Stimulated activated naive B cell treated with anti-CD40 and anti-IgM and Interleukin-4, amounts not matched to agents 10 μg/mL and 1 μg/mL and 100 μg/mL, for 72 hours (primary cell): ENCODE measurements around the gene GTF2H4.

Experiments used
- ATAC-seq, 2 donors: fragments of 150-1000 bp; cut with Tn5 transposase; replicated peaks; 2 replicates each; pipeline ENCODE4 v1.10.0; 2021; ENCODE audit warnings: moderate library complexity in 1 of 2
- DNase-seq: peaks from one replicate; pipeline ENCODE4 v3.0.0; 2021
- H3K27ac Mint-ChIP-seq: one replicate; pipeline ENCODE4 v1.8.0; 2022; ENCODE audit warnings: mild to moderate bottlenecking, mixed read lengths
- H3K27me3 Mint-ChIP-seq, 2 donors: one replicate each; pipeline ENCODE4 v1.8.0; 2022; ENCODE audit warnings: mixed read lengths in 2 of 2
- H3K36me3 Mint-ChIP-seq, 2 donors: one replicate each; pipeline ENCODE4 v1.8.0; 2022; ENCODE audit warnings: mixed read lengths in 2 of 2, mild to moderate bottlenecking in 1 of 2
- H3K4me1 Mint-ChIP-seq, 2 donors: one replicate each; pipeline ENCODE4 v1.8.0; 2022; ENCODE audit warnings: mixed read lengths in 2 of 2, mild to moderate bottlenecking in 1 of 2
- H3K4me3 Mint-ChIP-seq, 2 donors: one replicate each; pipeline ENCODE4 v1.8.0; 2022; ENCODE audit warnings: mild to moderate bottlenecking in 2 of 2, mixed read lengths in 2 of 2, moderate library complexity in 1 of 2
- H3K9me3 Mint-ChIP-seq, 2 donors: one replicate each; pipeline ENCODE4 v1.8.0; 2022; ENCODE audit warnings: mixed read lengths in 2 of 2, mild to moderate bottlenecking in 1 of 2

GTF2H4 gene

DNA sequence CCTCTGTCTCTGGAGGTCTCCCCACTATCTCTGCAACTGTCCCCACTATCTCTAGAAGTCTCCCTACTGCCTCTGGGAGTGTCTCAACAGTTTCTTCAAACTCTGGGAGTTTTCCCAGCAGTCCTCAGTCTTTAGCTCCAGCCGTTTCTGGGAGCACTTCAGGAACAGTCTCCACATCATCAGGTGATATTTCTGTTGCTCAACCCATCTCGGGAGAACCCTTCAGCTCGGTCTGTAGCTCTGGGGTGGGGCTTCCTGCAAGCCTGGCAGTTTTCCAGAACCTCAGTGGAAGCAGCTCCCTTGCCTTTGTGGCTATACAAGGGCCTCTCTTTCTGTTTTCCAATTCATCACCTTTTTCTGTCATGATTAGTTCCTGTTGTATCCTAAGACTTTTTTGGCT is 27.0 kb downstream of the GTF2H4 start:
- peaks cover 43 to 61% of the 10 kb centered on the region in 2 donors for H3K27me3 Mint-ChIP-seq
- ATAC-seq, result no peak
- no peaks in the 10 kb centered on the region for H3K9me3 Mint-ChIP-seq
- H3K27ac Mint-ChIP-seq, result no peak overlapping the region
- H3K4me1 Mint-ChIP-seq, result peaks cover 0 to 4% of the 10 kb centered on the region in 2 donors
- no peak overlapping the region for H3K4me3 Mint-ChIP-seq
- DNase-seq, result no peak
- H3K36me3 Mint-ChIP-seq, result no peaks in the 10 kb centered on the region

- no peak overlapping the region for H3K4me3 Mint-ChIP-seq
- H3K36me3 Mint-ChIP-seq, result no peaks in the 10 kb centered on the region
- H3K4me1 Mint-ChIP-seq, result peaks cover 0 to 4% of the 10 kb centered on the region in 2 donors
- no peak for ATAC-seq
- no peak for DNase-seq
- no peaks in the 10 kb centered on the region for H3K9me3 Mint-ChIP-seq
- H3K27ac Mint-ChIP-seq, result no peak overlapping the region
- H3K27me3 Mint-ChIP-seq, result peaks cover 60 to 73% of the 10 kb centered on the region in 2 donors
Measured at GRCh38 chr6:30937265-30937664, 29.3 kb downstream of the GTF2H4 start.

DNA sequence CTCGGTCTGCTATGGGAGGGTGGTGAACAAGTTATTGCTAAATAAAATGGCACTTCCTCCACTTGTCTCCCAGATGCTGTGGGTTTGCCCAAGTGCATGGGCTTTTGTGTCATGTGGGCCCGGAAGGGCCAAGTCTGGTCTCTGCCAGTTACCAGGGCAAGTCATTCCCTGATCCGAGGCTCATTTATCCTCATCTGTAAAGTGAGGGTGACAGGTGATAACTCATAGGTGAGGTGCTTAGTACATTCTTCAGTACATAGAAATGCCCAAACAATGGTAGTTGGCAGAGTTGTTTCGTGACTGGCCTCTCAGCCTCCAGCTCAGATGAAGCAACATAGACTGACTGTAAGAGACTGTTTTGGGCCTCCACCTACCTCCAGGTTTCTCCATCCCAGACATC is 30.7 kb downstream of the GTF2H4 start:
- no peak for ATAC-seq
- no peak overlapping the region for H3K27ac Mint-ChIP-seq
- peaks cover 0 to 5% of the 10 kb centered on the region in 2 donors for H3K4me1 Mint-ChIP-seq
- H3K4me3 Mint-ChIP-seq, result no peak overlapping the region
- H3K36me3 Mint-ChIP-seq, result no peaks in the 10 kb centered on the region
- peaks cover 68 to 81% of the 10 kb centered on the region in 2 donors for H3K27me3 Mint-ChIP-seq
- H3K9me3 Mint-ChIP-seq, result no peaks in the 10 kb centered on the region
- no peak for DNase-seq

DNA sequence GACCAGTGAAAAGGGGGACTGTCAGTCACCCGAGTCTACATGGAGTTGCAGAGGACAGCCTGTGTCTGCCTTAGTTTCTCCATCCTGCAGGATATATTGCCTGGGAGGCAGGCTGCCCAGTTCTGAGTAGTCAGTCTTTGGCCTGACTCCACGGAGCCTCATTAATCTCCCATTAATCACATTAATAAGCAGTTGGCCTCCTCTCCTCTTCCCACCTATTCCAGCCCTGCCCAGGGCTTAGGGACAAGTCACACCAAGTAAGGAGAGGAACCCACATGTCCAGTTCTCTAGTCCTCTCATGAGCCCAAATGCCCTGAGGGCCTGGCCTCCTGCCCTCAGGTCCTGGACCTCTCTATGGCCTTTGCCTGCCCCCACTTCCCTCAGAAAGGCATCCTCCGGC is 31.5 kb downstream of the GTF2H4 start:
- no peaks in the 10 kb centered on the region for H3K36me3 Mint-ChIP-seq
- no peak overlapping the region for H3K4me3 Mint-ChIP-seq
- peaks cover 0 to 5% of the 10 kb centered on the region in 2 donors for H3K4me1 Mint-ChIP-seq
- DNase-seq (no peak), ATAC-seq (no peak)
- no peaks in the 10 kb centered on the region for H3K9me3 Mint-ChIP-seq
- H3K27me3 Mint-ChIP-seq, result peaks cover 74 to 88% of the 10 kb centered on the region in 2 donors
- no peak overlapping the region for H3K27ac Mint-ChIP-seq

DNA sequence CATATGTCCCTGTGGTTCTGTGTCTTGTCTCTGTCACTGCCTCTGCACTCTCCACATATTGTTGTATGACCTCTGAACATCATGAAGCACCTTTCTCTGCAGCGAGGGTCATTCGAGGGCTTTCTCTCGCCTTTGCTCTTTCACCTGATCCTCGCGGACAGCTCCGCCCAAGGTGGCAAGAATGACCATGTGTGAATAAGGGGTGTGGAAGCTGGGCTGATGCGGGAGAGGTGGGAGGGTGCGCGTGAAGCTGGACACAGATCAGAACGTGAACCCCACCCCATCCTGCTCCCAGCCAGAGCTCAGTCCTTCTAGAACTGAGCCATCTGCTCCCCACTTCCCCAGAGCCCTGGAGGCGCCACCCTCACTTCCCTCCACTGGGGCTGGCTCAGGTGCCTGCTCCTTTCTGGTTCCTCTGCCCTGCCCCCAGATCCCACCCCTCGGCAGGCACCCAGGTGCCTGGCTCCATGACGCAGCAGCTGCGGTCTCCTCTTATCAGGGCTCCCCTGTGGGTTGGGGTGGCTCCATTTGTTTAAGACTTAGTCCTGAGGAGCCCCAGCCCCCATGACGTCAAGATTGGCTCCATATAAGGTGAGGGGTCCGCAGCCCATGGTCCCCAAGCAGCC is 32.5 kb downstream of the GTF2H4 start, which contains the start of gene MUCL3:
Gene MUCL3 (plus strand): TSS at position 613 of the 626 bp plus-strand sequence. CDS start 27 bp downstream, outside the sequence.
- DNase-seq, result no peak
- ATAC-seq, result no peak
- peaks cover 66 to 84% of the 10 kb centered on the region in 2 donors for H3K27me3 Mint-ChIP-seq
- no peak within 1 kb of the TSS for H3K27ac Mint-ChIP-seq
- no peak within 1 kb of the TSS for H3K4me3 Mint-ChIP-seq
- peaks cover 0 to 5% of the 10 kb centered on the region in 2 donors for H3K4me1 Mint-ChIP-seq
- no peaks in the 10 kb centered on the region for H3K36me3 Mint-ChIP-seq
- no peaks in the 10 kb centered on the region for H3K9me3 Mint-ChIP-seq

DNA sequence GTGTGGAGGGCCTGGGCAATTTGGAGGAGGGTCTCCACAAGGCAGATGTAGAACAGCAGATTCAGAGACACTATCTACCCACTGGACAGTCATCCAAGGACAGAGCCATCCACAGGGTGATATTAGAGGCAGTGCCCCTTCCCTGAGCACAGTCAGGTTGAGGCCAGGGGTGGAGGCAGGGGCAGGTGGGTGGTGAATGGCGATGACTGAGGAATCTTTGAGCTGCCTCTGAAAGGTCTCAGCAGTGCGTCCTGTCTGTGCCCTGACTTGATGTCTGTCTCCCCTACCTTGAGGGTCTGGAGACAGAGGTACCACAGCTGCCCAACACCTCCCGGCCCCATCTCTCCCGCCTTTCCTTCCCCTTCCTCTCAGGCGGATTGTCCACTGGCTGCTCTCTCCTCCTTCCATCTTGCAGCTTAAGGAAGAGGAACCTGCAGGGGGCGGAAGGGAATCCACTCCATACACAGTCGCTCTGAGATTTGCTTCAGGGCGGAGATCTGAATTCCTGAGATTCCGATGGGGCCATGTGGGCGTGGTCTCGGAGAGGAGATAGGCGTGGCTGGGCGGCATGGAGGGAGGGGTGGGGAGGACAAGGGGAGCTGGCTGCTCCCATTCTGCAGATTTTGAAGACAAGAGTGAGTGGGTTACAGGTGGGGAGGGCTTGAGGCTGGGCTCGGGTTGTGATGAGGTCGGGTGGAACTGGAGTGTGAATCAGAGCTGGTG is 34.5 kb downstream of the GTF2H4 start:
- H3K4me1 Mint-ChIP-seq, result peaks cover 0 to 5% of the 10 kb centered on the region in 2 donors
- peaks cover 54 to 71% of the 10 kb centered on the region in 2 donors for H3K27me3 Mint-ChIP-seq
- H3K4me3 Mint-ChIP-seq, result no peak overlapping the region
- H3K9me3 Mint-ChIP-seq, result no peaks in the 10 kb centered on the region
- ATAC-seq (no peak), DNase-seq (no peak)
- H3K36me3 Mint-ChIP-seq, result no peaks in the 10 kb centered on the region
- no peak overlapping the region for H3K27ac Mint-ChIP-seq

GRCh38 chr6:30944051-30944450 is 36.0 kb downstream of the GTF2H4 start:
- no peak overlapping the region for H3K27ac Mint-ChIP-seq
- H3K27me3 Mint-ChIP-seq, result peaks cover 57 to 73% of the 10 kb centered on the region in 2 donors
- peaks cover 6% of the 10 kb centered on the region in 2 donors for H3K36me3 Mint-ChIP-seq
- ATAC-seq (no peak), DNase-seq (no peak)
- H3K4me3 Mint-ChIP-seq, result no peak overlapping the region
- peaks cover 0 to 5% of the 10 kb centered on the region in 2 donors for H3K4me1 Mint-ChIP-seq
- peaks cover 0 to under 1% of the 10 kb centered on the region in 2 donors for H3K9me3 Mint-ChIP-seq

GRCh38 chr6:30945281-30945680 is 37.3 kb downstream of the GTF2H4 start:
- Mint-ChIP-seq H3K36me3 (peaks cover 12 to 17% of the 10 kb centered on the region in 2 donors), H3K27me3 (peaks cover 64 to 78% of the 10 kb centered on the region in 2 donors), H3K9me3 (peaks cover 9% of the 10 kb centered on the region in 2 donors), H3K4me3 (no peak overlapping the region), H3K4me1 (peaks cover 0 to 1% of the 10 kb centered on the region in 2 donors), H3K27ac (no peak overlapping the region)
- ATAC-seq (no peak), DNase-seq (no peak)

- Mint-ChIP-seq H3K36me3 (peaks cover 15 to 33% of the 10 kb centered on the region in 2 donors), H3K27ac (no peak overlapping the region), H3K9me3 (peaks cover 20 to 21% of the 10 kb centered on the region in 2 donors), H3K4me1 (peaks cover 10% of the 10 kb centered on the region in 2 donors), H3K4me3 (no peak overlapping the region), H3K27me3 (peaks cover 66 to 78% of the 10 kb centered on the region in 2 donors)
- DNase-seq (no peak), ATAC-seq (no peak)
Measured at GRCh38 chr6:30947231-30947630, 39.2 kb downstream of the GTF2H4 start.

GRCh38 chr6:30948811-30949210 is 40.8 kb downstream of the GTF2H4 start:
- no peak overlapping the region for H3K27ac Mint-ChIP-seq
- H3K27me3 Mint-ChIP-seq, result peaks cover 62 to 72% of the 10 kb centered on the region in 2 donors
- peaks cover 15 to 33% of the 10 kb centered on the region in 2 donors for H3K36me3 Mint-ChIP-seq
- ATAC-seq (no peak), DNase-seq (no peak)
- H3K4me1 Mint-ChIP-seq, result peaks cover 13 to 16% of the 10 kb centered on the region in 2 donors
- H3K9me3 Mint-ChIP-seq, result peaks cover 20 to 21% of the 10 kb centered on the region in 2 donors
- H3K4me3 Mint-ChIP-seq, result no peak overlapping the region

DNA sequence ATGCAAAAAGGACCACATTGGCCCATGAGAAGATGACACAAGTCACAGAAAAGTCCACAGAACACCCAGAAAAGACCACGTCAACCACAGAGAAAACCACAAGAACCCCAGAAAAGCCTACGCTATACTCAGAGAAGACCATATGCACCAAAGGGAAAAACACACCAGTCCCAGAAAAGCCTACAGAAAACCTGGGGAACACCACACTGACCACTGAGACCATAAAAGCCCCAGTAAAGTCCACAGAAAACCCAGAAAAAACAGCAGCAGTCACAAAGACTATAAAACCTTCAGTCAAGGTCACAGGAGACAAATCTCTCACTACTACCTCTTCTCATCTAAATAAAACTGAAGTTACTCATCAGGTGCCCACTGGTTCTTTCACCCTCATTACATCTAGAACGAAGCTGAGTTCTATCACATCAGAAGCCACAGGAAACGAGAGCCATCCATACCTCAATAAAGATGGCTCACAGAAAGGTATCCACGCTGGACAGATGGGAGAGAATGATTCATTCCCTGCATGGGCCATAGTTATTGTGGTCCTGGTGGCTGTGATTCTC is 44.0 kb downstream of the GTF2H4 start:
- H3K36me3 Mint-ChIP-seq, result peaks cover 15 to 33% of the 10 kb centered on the region in 2 donors
- H3K4me1 Mint-ChIP-seq, result peaks cover 22 to 31% of the 10 kb centered on the region in 2 donors
- H3K4me3 Mint-ChIP-seq, result peak overlapping the region in 1 of 2 donors; percentile 55
- peak overlapping the region; percentile 82 for H3K27ac Mint-ChIP-seq
- peaks cover 20 to 21% of the 10 kb centered on the region in 2 donors for H3K9me3 Mint-ChIP-seq
- ATAC-seq, result peak in 1 of 2 donors; percentile 35
- H3K27me3 Mint-ChIP-seq, result peaks cover 59 to 61% of the 10 kb centered on the region in 2 donors
- peak; percentile 10 for DNase-seq

DNA sequence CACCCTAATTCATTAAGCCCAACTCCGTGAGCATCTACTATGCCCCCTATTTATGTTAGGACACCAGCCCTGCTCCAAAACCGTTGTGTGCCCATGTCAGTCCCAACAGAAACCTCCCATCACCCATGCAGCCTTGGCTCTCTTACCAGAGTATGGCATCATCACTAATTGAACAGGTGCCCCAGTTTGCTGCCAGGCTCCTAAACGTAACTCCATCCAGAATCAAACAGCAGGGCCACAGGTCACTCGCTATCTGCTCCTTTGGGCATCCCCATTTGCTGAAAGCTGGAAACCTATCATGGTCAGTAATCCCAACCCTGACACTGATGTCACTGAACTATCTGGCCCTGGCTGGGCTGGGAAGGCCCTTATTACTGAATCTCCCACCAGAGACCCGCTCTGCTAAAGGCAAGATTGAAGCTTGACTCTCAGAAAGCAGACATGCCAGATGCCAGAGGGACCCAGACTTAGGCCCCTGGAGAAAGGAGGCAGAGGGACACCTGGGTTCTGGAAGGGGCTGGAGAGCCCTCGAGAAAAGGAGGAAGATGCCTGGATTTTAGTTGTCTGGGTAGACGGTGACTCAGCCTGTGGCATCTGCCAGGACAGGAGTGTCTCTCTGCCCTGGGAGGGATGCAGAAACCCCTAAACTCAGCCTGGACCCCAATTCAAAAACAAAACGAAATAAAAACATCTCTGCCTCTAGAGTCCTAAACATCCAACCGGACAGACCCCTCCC is 46.8 kb downstream of the GTF2H4 start:
- Mint-ChIP-seq H3K27ac (peak overlapping the region; percentile 88), H3K9me3 (peaks cover 14 to 16% of the 10 kb centered on the region in 2 donors), H3K4me1 (peaks cover 22 to 31% of the 10 kb centered on the region in 2 donors), H3K27me3 (peaks cover 48 to 50% of the 10 kb centered on the region in 2 donors), H3K36me3 (peaks cover 7 to 21% of the 10 kb centered on the region in 2 donors), H3K4me3 (peak overlapping the region; percentile 80 to 85)
- ATAC-seq, result no peak
- no peak for DNase-seq

GRCh38 chr6:30955367-30956042 is 47.5 kb downstream of the GTF2H4 start:
- peaks cover 41 to 44% of the 10 kb centered on the region in 2 donors for H3K27me3 Mint-ChIP-seq

More at GRCh38 chr6:30955367-30956042, 47.5 kb downstream of the GTF2H4 start:
- peak; percentile 80 for DNase-seq
- Mint-ChIP-seq H3K27ac (peak overlapping the region; percentile 88), H3K4me1 (peaks cover 22 to 31% of the 10 kb centered on the region in 2 donors), H3K9me3 (peaks cover 10 to 11% of the 10 kb centered on the region in 2 donors), H3K4me3 (peak overlapping the region; percentile 80 to 85), H3K36me3 (peaks cover 3 to 13% of the 10 kb centered on the region in 2 donors)
- ATAC-seq, result peak; percentile 93 to 96
